HCT116 (cell line): ENCODE measurements around the gene HRNR. TPM values are rescaled to one million over a fixed set of nuclear protein-coding genes. Genes with fewer than 3 reads are reported as not detected.

Experiments
- ATAC-seq: fragments of 200-7000 bp; cut with Tn5 transposase; 2 replicates; pipeline ENCODE4 v1.9.1; 2020; ENCODE audit warnings: mild to moderate bottlenecking, moderate library complexity
- BruUV-seq: library from RNA; stranded (reverse); fragments of 400-500 nt; replicated peaks from 2 replicates; lab custom pipeline; 2021; lab: Mats Ljungman, UMichigan
- CTCF ChIA-PET: fragments of 300-600 bp; sonication (Branson Sonifier 250); formaldehyde crosslinking; loops from one replicate; lab custom pipeline; 2021; ENCODE audit warnings: antibody characterized with exemption; lab: Charles Lee
- POLR2A ChIA-PET: fragments of 300-600, 350-600 bp; sonication (Branson Sonifier 250); formaldehyde crosslinking; loops from one replicate; lab custom pipeline; 2021; ENCODE audit warnings: antibody characterized with exemption; lab: Charles Lee
- RAD21 ChIA-PET, 2 experiments: fragments of 300-600 bp; sonication (Branson Sonifier 250); formaldehyde crosslinking; loops; one replicate each; lab custom pipeline; 2023; ENCODE audit warnings: low total read pairs in 2 of 2; ENCODE audit not compliant: uncharacterized antibody in 2 of 2, unreplicated experiment in 2 of 2, low non-redundant PET in 1 of 2; lab: Charles Lee
- DNase-seq: peaks from one replicate; pipeline ENCODE4 v3.0.0-alpha.2; 2010; ENCODE audit warnings: low read depth, low spot score
- H2AFZ ChIP-seq: fragments of 200-600 bp; shearing (Covaris generic), sonication (generic); 2 replicates; pipeline ENCODE4 v1.6.1; 2017; ENCODE audit warnings: low read depth, mixed run types, mixed read lengths, antibody characterized with exemption, low read length; ENCODE audit not compliant: poor library complexity, severe bottlenecking
- H3K27ac ChIP-seq: 2 replicates; pipeline ENCODE4 v1.5.1; 2012; ENCODE audit warnings: low read depth, low read length
- H3K27me3 ChIP-seq: fragments of 200-600 bp; sonication (generic); 2 replicates; pipeline ENCODE4 v1.6.1; 2016; ENCODE audit warnings: mixed run types, low read length, mixed read lengths; ENCODE audit not compliant: insufficient read depth
- H3K36me3 ChIP-seq, 2 experiments: fragments of 200-500 bp in 1 of 2; fragments of 200-600 bp in 1 of 2; sonication (Bioruptor generic) in 1 of 2; sonication (generic) in 1 of 2; 2 replicates each; pipeline versions ENCODE4 v1.5.1 to v1.6.1; 2014 to 2016; ENCODE audit warnings: low read length in 2 of 2, inconsistent platforms in 1 of 2, mixed read lengths in 1 of 2, mixed run types in 1 of 2; ENCODE audit not compliant: insufficient read depth in 2 of 2, control insufficient read depth in 1 of 2
- H3K4me1 ChIP-seq, 2 experiments: fragments of 200-600 bp in 1 of 2; sonication (generic) in 1 of 2; 2 replicates each; pipeline versions ENCODE4 v1.5.1 to v1.6.1; 2012 to 2017; ENCODE audit warnings: low read length in 2 of 2, inconsistent platforms in 1 of 2, mild to moderate bottlenecking in 1 of 2, mixed read lengths in 1 of 2, mixed run types in 1 of 2, moderate library complexity in 1 of 2; ENCODE audit not compliant: insufficient read depth in 2 of 2, control insufficient read depth in 1 of 2
- H3K4me2 ChIP-seq: fragments of 200-600 bp; sonication (generic); 2 replicates; pipeline ENCODE4 v1.6.1; 2017; ENCODE audit warnings: mixed run types, low read length, mixed read lengths
- H3K4me3 ChIP-seq, 2 experiments: fragments of 200-600 bp in 1 of 2; sonication (generic) in 1 of 2; replicated peaks in 1 of 2; 2 replicates each; pipeline ENCODE4 v1.5.1; 2011 to 2016; ENCODE audit warnings: low read length in 2 of 2, control low read depth in 1 of 2, low read depth in 1 of 2, mild to moderate bottlenecking in 1 of 2, mixed read lengths in 1 of 2, mixed run types in 1 of 2
- H3K79me2 ChIP-seq: fragments of 200-600 bp; sonication (generic); 2 replicates; pipeline ENCODE4 v1.6.1; 2017; ENCODE audit warnings: mild to moderate bottlenecking, mixed run types, low read length, moderate library complexity, mixed read lengths; ENCODE audit not compliant: insufficient read depth
- H3K9ac ChIP-seq: fragments of 200-600 bp; sonication (generic); 2 replicates; pipeline ENCODE4 v1.6.1; 2016; ENCODE audit warnings: low read length, mixed read lengths
- H3K9me2 ChIP-seq: fragments of 200-600 bp; sonication (generic), shearing (Covaris generic); 2 replicates; pipeline ENCODE4 v1.6.1; 2017; ENCODE audit warnings: mixed run types, mild to moderate bottlenecking, moderate library complexity; ENCODE audit not compliant: insufficient read depth
- H3K9me3 ChIP-seq, 2 experiments: fragments of 200-500 bp in 1 of 2; fragments of 200-600 bp in 1 of 2; sonication (Bioruptor generic) in 1 of 2; sonication (generic) in 1 of 2; 2 replicates each; pipeline ENCODE4 v1.6.1; 2014 to 2017; ENCODE audit warnings: low read length in 2 of 2, mixed read lengths in 2 of 2, inconsistent platforms in 1 of 2, low read depth in 1 of 2, mild to moderate bottlenecking in 1 of 2, mixed run types in 1 of 2, moderate library complexity in 1 of 2; ENCODE audit not compliant: control insufficient read depth in 1 of 2, insufficient read depth in 1 of 2
- H4K20me1 ChIP-seq: fragments of 200-600 bp; sonication (generic), shearing (Covaris generic); 2 replicates; pipeline ENCODE4 v1.6.1; 2017; ENCODE audit warnings: mixed run types, mild to moderate bottlenecking, moderate library complexity; ENCODE audit not compliant: insufficient read depth
- CBX3 ChIP-seq: IDR thresholded peaks from 2 replicates; pipeline ENCODE4 v1.6.1; 2012; ENCODE audit warnings: low read depth
- CTCF ChIP-seq, 3 experiments: fragments of 200-600 bp in 1 of 3; sonication (generic) in 1 of 3; IDR thresholded peaks in 2 of 3; conservative IDR thresholded peaks in 1 of 3; 2 replicates each; pipeline ENCODE4 v1.5.1; 2012 to 2017; ENCODE audit warnings: low read depth in 2 of 3, low read length in 2 of 3, antibody characterized with exemption in 1 of 3, borderline replicate concordance in 1 of 3, control low read depth in 1 of 3, mild to moderate bottlenecking in 1 of 3, mixed read lengths in 1 of 3, mixed run types in 1 of 3, moderate library complexity in 1 of 3; ENCODE audit not compliant: insufficient read depth in 1 of 3
- ELF1 ChIP-seq: IDR thresholded peaks from 2 replicates; pipeline ENCODE4 v1.6.1; 2012; ENCODE audit warnings: low read depth, borderline replicate concordance
- EZH2 ChIP-seq: fragments of 200-600 bp; sonication (generic); IDR thresholded peaks from 2 replicates; pipeline ENCODE4 v1.6.1; 2017; ENCODE audit warnings: antibody characterized with exemption, mixed run types
- EZH2phosphoT487 ChIP-seq: fragments of 200-600 bp; IDR thresholded peaks from 2 replicates; pipeline ENCODE4 v1.6.1; 2018; ENCODE audit warnings: antibody characterized with exemption, borderline replicate concordance
- FOSL1 ChIP-seq: IDR thresholded peaks from 2 replicates; pipeline ENCODE4 v1.6.1; 2012; ENCODE audit warnings: low read depth
- JUND ChIP-seq: IDR thresholded peaks from 2 replicates; pipeline ENCODE4 v1.6.1; 2012
- POLR2A ChIP-seq: IDR thresholded peaks from 2 replicates; pipeline ENCODE4 v1.7.0; 2011; ENCODE audit warnings: borderline replicate concordance; ENCODE audit not compliant: insufficient read depth, insufficient read length; ENCODE audit errors: extremely low read depth
- POLR2AphosphoS5 ChIP-seq: IDR thresholded peaks from 2 replicates; pipeline ENCODE4 v1.6.1; 2011; ENCODE audit warnings: mild to moderate bottlenecking, low read depth, low read length, moderate library complexity
- RAD21 ChIP-seq: IDR thresholded peaks from 2 replicates; pipeline ENCODE4 v1.6.1; 2012; ENCODE audit warnings: low read depth, mild to moderate bottlenecking
- SP1 ChIP-seq: IDR thresholded peaks from 2 replicates; pipeline ENCODE4 v1.6.1; 2012; ENCODE audit warnings: low read depth
- SRF ChIP-seq: IDR thresholded peaks from 2 replicates; pipeline ENCODE4 v1.6.1; 2012; ENCODE audit warnings: low read depth
- YY1 ChIP-seq: IDR thresholded peaks from 2 replicates; pipeline ENCODE4 v1.6.1; 2011; ENCODE audit warnings: low read length, low read depth, moderate library complexity, mild to moderate bottlenecking; ENCODE audit not compliant: insufficient replicate concordance; ENCODE audit errors: extremely low read depth
- ZBTB33 ChIP-seq: IDR thresholded peaks from 2 replicates; pipeline ENCODE4 v1.6.1; 2011; ENCODE audit warnings: mild to moderate bottlenecking, low read length, moderate library complexity; ENCODE audit not compliant: insufficient replicate concordance; ENCODE audit errors: extremely low read depth
- intact Hi-C: fragments of 100-400 bp; cut with micrococcal nuclease; formaldehyde crosslinking; loops from 2 replicates; pipeline ENCODE4 v1.10.0; 2022
- total RNA-seq: library from RNA; stranded (reverse); gene quantifications from one replicate; pipeline ENCODE4 v1.2.1, GENCODE V29; 2021; ENCODE audit not compliant: unreplicated experiment
- TF ChIP-seq, protein P1 (sequence below): IDR thresholded peaks from 2 replicates; pipeline ENCODE4 v1.6.1; 2012

HRNR gene
- total RNA-seq, 1 experiment from 2014 or later = not detected

- Histone ChIP-seq H3K4me3 (no peak overlapping the region), H2AFZ (no peak overlapping the region), H3K4me2 (no peak overlapping the region), H3K9ac (no peak overlapping the region), H3K9me3 (no peaks in the 10 kb centered on the region), H4K20me1 (no peaks in the 10 kb centered on the region), H3K9me2 (no peaks in the 10 kb centered on the region), H3K27ac (no peak overlapping the region), H3K4me1 (no peaks in the 10 kb centered on the region), H3K79me2 (no peaks in the 10 kb centered on the region), H3K36me3 (no peaks in the 10 kb centered on the region), H3K27me3 (peaks cover 19% of the 10 kb centered on the region)
- RAD21 ChIA-PET = no interaction called here
- CTCF ChIA-PET = interaction anchor here (0.7 kb wide), 1 partner anchor 221 kb away, joined by 3 read pairs; no protein-coding TSS in a partner anchor
- intact Hi-C loops = no loop called here
- TF ChIP-seq CTCF (IDR thresholded peaks at IDR 0.05 in 2 of 3, conservative IDR thresholded peaks at IDR 0.05 in 1 of 3; ENCODE audit: borderline replicate concordance in 1 of 3, insufficient read depth in 1 of 3, low read depth in 2 of 3, low read length in 2 of 3) = no peak
- TF ChIP-seq ZBTB33 = no peak
- no peak for TF ChIP-seq CBX3
- no peak for TF ChIP-seq JUND
- TF ChIP-seq, protein P1, sequence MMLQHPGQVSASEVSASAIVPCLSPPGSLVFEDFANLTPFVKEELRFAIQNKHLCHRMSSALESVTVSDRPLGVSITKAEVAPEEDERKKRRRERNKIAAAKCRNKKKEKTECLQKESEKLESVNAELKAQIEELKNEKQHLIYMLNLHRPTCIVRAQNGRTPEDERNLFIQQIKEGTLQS = no peak
- TF ChIP-seq SP1 = no peak
- TF ChIP-seq YY1 = no peak
- no peak for TF ChIP-seq RAD21
- TF ChIP-seq EZH2 = no peak
- no peak for TF ChIP-seq EZH2phosphoT487
- no peak for TF ChIP-seq ELF1
- TF ChIP-seq FOSL1 = no peak
- no peak for TF ChIP-seq POLR2AphosphoS5
- TF ChIP-seq SRF = no peak
- TF ChIP-seq POLR2A = no peak
- DNase-seq (no peak), ATAC-seq (no peak)
- POLR2A ChIA-PET = no interaction called here
- BruUV-seq = no TSS peak
These were observed 13.1 kb upstream of the HRNR start for GRCh38 chr1:152237093-152237492.
